Fibroblast of villous mesenchyme (primary cell): ENCODE measurements around the gene INAFM1. TPM values are rescaled to one million over a fixed set of nuclear protein-coding genes. Genes with fewer than 3 reads are reported as not detected.
A peak's percentile ranks its signal among the peaks of the same experiment; 100 is the strongest.

Experiments used
- DNase-seq: peaks from one replicate; pipeline ENCODE4 v3.0.0-alpha.2; 2010; ENCODE audit warnings: low read depth
- H3K4me3 ChIP-seq: 2 replicates; pipeline ENCODE4 v1.5.1; 2011; ENCODE audit warnings: low read depth, mild to moderate bottlenecking, low read length
- CTCF ChIP-seq: IDR thresholded peaks from 2 replicates; pipeline ENCODE4 v1.5.1; 2012; ENCODE audit warnings: low read depth, mild to moderate bottlenecking, low read length; ENCODE audit not compliant: insufficient read depth
- total RNA-seq: library from RNA; depleted of rRNA; stranded (reverse); fragments of >200 nt; gene quantifications from 2 replicates; pipeline ENCODE4 v1.2.3, GENCODE V29; 2012

INAFM1 gene
- total RNA-seq = 2.6 and 4.2 TPM in 2 replicates

- peak within 1 kb of the TSS; percentile 77 for H3K4me3 ChIP-seq
- peak; percentile 95 for DNase-seq
- no peak for TF ChIP-seq CTCF
Measured at GRCh38 chr19:47274071-47274890, at the start of gene INAFM1. TSS of gene INAFM1 (plus strand) at chr19:47274885. CDS start at chr19:47274920, 35 bp downstream.

GRCh38 chr19:47225746-47226425 lies 48.8 kb upstream of the INAFM1 start:
- peak; percentile 14 for TF ChIP-seq CTCF
- DNase-seq = peak; percentile 88

GRCh38 chr19:47226426-47227351 lies 48.0 kb upstream of the INAFM1 start:
- DNase-seq = peak; percentile 83
- no peak for TF ChIP-seq CTCF
- H3K4me3 ChIP-seq = peak overlapping the region; percentile 98

More at GRCh38 chr19:47225746-47226425, 48.8 kb upstream of the INAFM1 start:
- H3K4me3 ChIP-seq = peak overlapping the region; percentile 98

GRCh38 chr19:47227352-47228167 lies 47.1 kb upstream of the INAFM1 start:
- peak overlapping the region; percentile 98 for H3K4me3 ChIP-seq
- DNase-seq = peak; percentile 98
- TF ChIP-seq CTCF = no peak

- H3K4me3 ChIP-seq = peak overlapping the region; percentile 98
- no peak for TF ChIP-seq CTCF
- peak; percentile 30 for DNase-seq
Measured at GRCh38 chr19:47228168-47228936, 46.3 kb upstream of the INAFM1 start.
